ENCODE results near the gene TIMM13. TPM values are rescaled to one million over a fixed set of nuclear protein-coding genes. Genes with fewer than 3 reads are reported as not detected.
A peak's percentile ranks its signal among the peaks of the same experiment; 100 is the strongest.

The TIMM13 gene
- total and polyA plus RNA-seq, 9 of the 15 experiments (the other 6 are each of a cell fraction or from before 2014, with no cell fraction given): 17.6 to 215 (median 71.8) TPM

- 87% methylated on average over 18 of the region's 21 CpGs for WGBS (ENCODE audit: insufficient coverage, low coverage, missing lambda C conversion rate)
- H3K79me2 ChIP-seq (ENCODE audit: control insufficient read depth, insufficient read depth, low read length): no peaks in the 10 kb centered on the region
- FAIRE-seq: no peak
- TF ChIP-seq ETS2 (tag; IDR thresholded peaks at IDR 0.05; ENCODE audit: borderline replicate concordance, poor library complexity, severe bottlenecking): no peak
- TF ChIP-seq ZBTB34 (CRISPR knock-in tag; IDR thresholded peaks at IDR 0.05): no peak
- TF ChIP-seq ZNF507 (tag; conservative IDR thresholded peaks at IDR 0.05): no peak
- TF ChIP-seq ZNF280B (CRISPR knock-in tag; IDR thresholded peaks at IDR 0.05): no peak
- no peak for TF ChIP-seq KDM4B (IDR thresholded peaks at IDR 0.05; ENCODE audit: borderline replicate concordance in 2 of 2, low read depth in 1 of 2)
- TF ChIP-seq LCOR (CRISPR knock-in tag; IDR thresholded peaks at IDR 0.05): no peak
- TF ChIP-seq TCF3 (CRISPR knock-in tag; IDR thresholded peaks at IDR 0.05): no peak
- no peak for TF ChIP-seq BMI1 (IDR thresholded peaks at IDR 0.05; ENCODE audit: low read length)
- 0 out of 2 replicates have a peak, but pooled peaks have one; percentile 35 for TF ChIP-seq BCOR (IDR thresholded peaks at IDR 0.05)
- no peak overlapping the region for H3K4me2 ChIP-seq (ENCODE audit: insufficient read depth, low read length)
- CTCF ChIA-PET (ENCODE audit: low intra/inter-chr PET ratio): no interaction called here
- in situ Hi-C loops (cut with MboI): loop anchor here (5.0 to 10.0 kb wide), 2 partner anchors 107 to 235 kb away; partner anchors contain the start of genes AP3D1 and PEAK3
- H3K9ac ChIP-seq (ENCODE audit: insufficient read depth in 1 of 2, low read depth in 2 of 2, low read length in 2 of 2): peak overlapping the region in 1 of 2 experiments; percentile 71; a peak in 2 of 4 replicates
- H3K4me1 ChIP-seq (replicated peaks in 1 of 2; ENCODE audit: control insufficient read depth in 2 of 2, insufficient read depth in 2 of 2, low read length in 2 of 2): peaks cover 6 to 17% of the 10 kb centered on the region in 2 experiments; a peak in 4 of 5 replicates
- no peak for ATAC-seq
- DNase-seq (ENCODE audit: extremely low read depth in 1 of 4, low spot score in 3 of 4): no peak
- H3K27me3 ChIP-seq (ENCODE audit: control insufficient read depth in 2 of 2, insufficient read depth in 2 of 2, low read length in 2 of 2): no peaks in the 10 kb centered on the region
- no TSS peak for BruUV-seq (replicated peaks)
- no peaks in the 10 kb centered on the region for H3K9me1 ChIP-seq (ENCODE audit: control insufficient read depth, insufficient read depth, low read length)
- H3K4me3 ChIP-seq: no peak overlapping the region
- no peaks in the 10 kb centered on the region for H3K36me3 ChIP-seq (ENCODE audit: control insufficient read depth, insufficient read depth, low read length)
- POLR2A ChIA-PET: interaction anchor here (0.9 kb wide), 1 partner anchor 38 kb away, joined by 3 read pairs; no protein-coding TSS in a partner anchor
- H3K27ac ChIP-seq (ENCODE audit: extremely low read depth, low read depth, low read length): no peak overlapping the region
- no peaks in the 10 kb centered on the region; the same call in 1 of the 2 replicates for H3K9me3 ChIP-seq (replicated peaks; ENCODE audit: control insufficient read depth, insufficient read depth, low read depth, low read length)
- no peak overlapping the region for H2AFZ ChIP-seq (ENCODE audit: low read depth, low read length)
- H4K20me1 ChIP-seq (replicated peaks; ENCODE audit: control insufficient read depth, insufficient read depth, low read length): no peaks in the 10 kb centered on the region
- intact Hi-C loops (cut with micrococcal nuclease): loop anchor here (10.0 kb wide), 1 partner anchor 65 kb away; the partner anchor contains the start of genes LSM7 and SPPL2B
Measured at GRCh38 chr19:2389594-2389993, 37.8 kb downstream of the TIMM13 start.

Measured in K562 (cell line).